Measurements from ENCODE around the gene UNC5CL.
"Not testable (repeated sequence)": the region's sequence is repeated elsewhere in the genome, so short reads cannot be mapped to it uniquely, and the experiment has no call there.

UNC5CL gene

GRCh38 chr6:41021832-41022231 lies 17.2 kb downstream of the UNC5CL start:
- H2BK120ac ChIP-seq (ENCODE audit: insufficient read depth, low read length, poor library complexity), result no peak overlapping the region
- H3K4me3 ChIP-seq (ENCODE audit: low read depth, low read length), result no peak overlapping the region
- no peaks in the 10 kb centered on the region for H3K4me1 ChIP-seq (ENCODE audit: control insufficient read depth in 1 of 2, insufficient read depth in 2 of 2, low read length in 2 of 2)
- no CpG with 5 or more reads among the region's 3 CpGs for WGBS (ENCODE audit: extremely low coverage, insufficient coverage, insufficient read length)
- no peak overlapping the region for H3K4me2 ChIP-seq (ENCODE audit: low read length)
- H2BK5ac ChIP-seq (ENCODE audit: low read depth, low read length, poor library complexity), result no peak overlapping the region
- no peaks in the 10 kb centered on the region for H3K79me2 ChIP-seq (ENCODE audit: control insufficient read depth, insufficient read depth, low read length, poor library complexity)
- H3K14ac ChIP-seq (ENCODE audit: low read length), result no peak overlapping the region
- no peak overlapping the region for H3K23ac ChIP-seq (ENCODE audit: low read length)
- no peak overlapping the region for H4K91ac ChIP-seq (ENCODE audit: low read depth, low read length)
- H2BK12ac ChIP-seq (ENCODE audit: low read length), result no peak overlapping the region
- no peak overlapping the region for H3K18ac ChIP-seq (ENCODE audit: low read length)
- no peak overlapping the region for H4K8ac ChIP-seq (ENCODE audit: low read depth, low read length)
- H3K27me3 ChIP-seq (ENCODE audit: insufficient read depth, low read length), result no peaks in the 10 kb centered on the region
- no peak overlapping the region for H4K12ac ChIP-seq (ENCODE audit: low read depth, low read length)
- H3K27ac ChIP-seq (ENCODE audit: low read depth, low read length), result no peak overlapping the region
- H3K9ac ChIP-seq (ENCODE audit: low read length), result no peak overlapping the region
- H2AFZ ChIP-seq (ENCODE audit: insufficient read depth, low read length, poor library complexity), result no peak overlapping the region
- peak in 1 of 2 donors; percentile 12 for DNase-seq
- H2AK5ac ChIP-seq (ENCODE audit: low read length), result no peak overlapping the region
- H3K36me3 ChIP-seq (ENCODE audit: control insufficient read depth in 1 of 2, insufficient read depth in 2 of 2, low read length in 2 of 2), result no peaks in the 10 kb centered on the region
- no peak overlapping the region for H3K4ac ChIP-seq (ENCODE audit: low read depth, low read length)
- no peaks in the 10 kb centered on the region for H3K9me3 ChIP-seq (ENCODE audit: insufficient read depth, low read depth, low read length)
- no peaks in the 10 kb centered on the region for H3K79me1 ChIP-seq (ENCODE audit: low read length)

- Histone ChIP-seq H3K9ac (ENCODE audit: low read length) (no peak overlapping the region), H3K4me2 (ENCODE audit: low read length) (no peak overlapping the region)
Measured at GRCh38 chr6:41017663-41018062, 21.4 kb downstream of the UNC5CL start.

DNA sequence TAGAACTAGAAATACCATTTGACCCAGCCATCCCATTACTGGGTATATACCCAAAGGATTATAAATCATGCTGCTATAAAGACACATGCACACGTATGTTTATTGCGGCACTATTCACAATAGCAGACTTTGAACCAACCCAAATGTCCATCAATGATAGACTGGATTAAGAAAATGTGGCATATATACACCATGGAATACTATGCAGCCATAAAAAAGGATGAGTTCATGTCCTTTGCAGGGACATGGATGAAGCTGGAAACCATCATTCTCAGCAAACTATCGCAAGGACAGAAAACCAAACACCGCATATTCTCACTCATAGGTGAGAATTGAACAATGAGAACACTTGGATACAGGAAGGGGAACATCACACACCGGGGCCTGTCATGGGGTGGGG lies 23.2 kb downstream of the UNC5CL start:
- no CpG with 5 or more reads among the region's 5 CpGs for WGBS (ENCODE audit: extremely low coverage, insufficient coverage, insufficient read length)
- H3K4me1 ChIP-seq (ENCODE audit: control insufficient read depth in 1 of 2, insufficient read depth in 2 of 2, low read length in 2 of 2); H4K91ac ChIP-seq (ENCODE audit: low read depth, low read length): not testable (repeated sequence)

More at GRCh38 chr6:41017663-41018062, 21.4 kb downstream of the UNC5CL start:
- Histone ChIP-seq H3K14ac (ENCODE audit: low read length) (no peak overlapping the region), H3K79me1 (ENCODE audit: low read length) (no peaks in the 10 kb centered on the region), H3K79me2 (ENCODE audit: control insufficient read depth, insufficient read depth, low read length, poor library complexity) (no peaks in the 10 kb centered on the region), H4K12ac (ENCODE audit: low read depth, low read length) (no peak overlapping the region), H2BK120ac (ENCODE audit: insufficient read depth, low read length, poor library complexity) (no peak overlapping the region), H3K23ac (ENCODE audit: low read length) (no peak overlapping the region), H4K91ac (ENCODE audit: low read depth, low read length) (no peak overlapping the region), H2AFZ (ENCODE audit: insufficient read depth, low read length, poor library complexity) (no peak overlapping the region), H3K36me3 (ENCODE audit: control insufficient read depth in 1 of 2, insufficient read depth in 2 of 2, low read length in 2 of 2) (no peaks in the 10 kb centered on the region), H4K8ac (ENCODE audit: low read depth, low read length) (no peak overlapping the region), H2BK12ac (ENCODE audit: low read length) (no peak overlapping the region), H3K4me3 (ENCODE audit: low read depth, low read length) (no peak overlapping the region), H2BK5ac (ENCODE audit: low read depth, low read length, poor library complexity) (no peak overlapping the region), H3K27ac (ENCODE audit: low read depth, low read length) (no peak overlapping the region), H3K4ac (ENCODE audit: low read depth, low read length) (no peak overlapping the region), H3K4me1 (ENCODE audit: control insufficient read depth in 1 of 2, insufficient read depth in 2 of 2, low read length in 2 of 2) (no peaks in the 10 kb centered on the region), H3K9me3 (ENCODE audit: insufficient read depth, low read depth, low read length) (peaks cover 2% of the 10 kb centered on the region), H3K27me3 (ENCODE audit: insufficient read depth, low read length) (no peaks in the 10 kb centered on the region), H2AK5ac (ENCODE audit: low read length) (no peak overlapping the region), H3K18ac (ENCODE audit: low read length) (no peak overlapping the region)
- WGBS (ENCODE audit: extremely low coverage, insufficient coverage, insufficient read length), result no CpG with 5 or more reads among the region's 1 CpG
- DNase-seq, result no peak

DNA sequence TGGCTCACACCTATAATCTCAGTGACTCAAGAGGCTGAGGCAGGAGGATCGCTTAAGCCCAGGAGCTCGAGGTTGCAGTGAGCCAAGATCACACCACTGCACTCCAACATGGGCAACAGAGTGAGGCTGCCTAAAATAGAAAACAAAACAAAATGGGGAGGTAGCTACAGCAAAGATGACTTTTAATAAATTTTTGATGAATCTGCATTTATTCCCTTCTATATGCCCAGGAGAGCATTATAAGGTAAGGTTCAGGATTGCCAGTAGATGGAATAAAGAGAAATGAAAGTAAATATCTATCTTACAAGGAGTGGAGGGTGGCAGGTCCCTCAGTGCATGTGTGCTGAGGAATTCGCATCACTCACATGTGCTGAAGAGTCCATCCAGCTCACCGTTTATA lies 24.2 kb downstream of the UNC5CL start:
- no peak overlapping the region for H3K4me2 ChIP-seq (ENCODE audit: low read length)
- no peaks in the 10 kb centered on the region for H3K27me3 ChIP-seq (ENCODE audit: insufficient read depth, low read length)
- no peak overlapping the region for H3K4me3 ChIP-seq (ENCODE audit: low read depth, low read length)
- H3K79me1 ChIP-seq (ENCODE audit: low read length), result no peaks in the 10 kb centered on the region
- peaks cover 2% of the 10 kb centered on the region for H3K9me3 ChIP-seq (ENCODE audit: insufficient read depth, low read depth, low read length)
- H3K4me1 ChIP-seq (ENCODE audit: control insufficient read depth in 1 of 2, insufficient read depth in 2 of 2, low read length in 2 of 2), result no peaks in the 10 kb centered on the region
- H2BK12ac ChIP-seq (ENCODE audit: low read length), result no peak overlapping the region
- H3K14ac ChIP-seq (ENCODE audit: low read length), result no peak overlapping the region
- no peak overlapping the region for H2AK5ac ChIP-seq (ENCODE audit: low read length)
- H2BK120ac ChIP-seq (ENCODE audit: insufficient read depth, low read length, poor library complexity), result no peak overlapping the region
- H3K9ac ChIP-seq (ENCODE audit: low read length), result no peak overlapping the region
- H2BK5ac ChIP-seq (ENCODE audit: low read depth, low read length, poor library complexity), result no peak overlapping the region
- H2AFZ ChIP-seq (ENCODE audit: insufficient read depth, low read length, poor library complexity), result no peak overlapping the region
- H3K4ac ChIP-seq (ENCODE audit: low read depth, low read length), result no peak overlapping the region
- no peaks in the 10 kb centered on the region for H3K36me3 ChIP-seq (ENCODE audit: control insufficient read depth in 1 of 2, insufficient read depth in 2 of 2, low read length in 2 of 2)
- DNase-seq, result no peak
- no peak overlapping the region for H4K8ac ChIP-seq (ENCODE audit: low read depth, low read length)
- H3K79me2 ChIP-seq (ENCODE audit: control insufficient read depth, insufficient read depth, low read length, poor library complexity), result no peaks in the 10 kb centered on the region
- H3K18ac ChIP-seq (ENCODE audit: low read length), result no peak overlapping the region
- no peak overlapping the region for H3K23ac ChIP-seq (ENCODE audit: low read length)
- no CpG with 5 or more reads among the region's 4 CpGs for WGBS (ENCODE audit: extremely low coverage, insufficient coverage, insufficient read length)
- H3K27ac ChIP-seq (ENCODE audit: low read depth, low read length), result no peak overlapping the region
- no peak overlapping the region for H4K12ac ChIP-seq (ENCODE audit: low read depth, low read length)
- no peak overlapping the region for H4K91ac ChIP-seq (ENCODE audit: low read depth, low read length)

More for the DNA sequence above, 23.2 kb downstream of the UNC5CL start:
- H3K79me1 ChIP-seq (ENCODE audit: low read length); H4K12ac ChIP-seq (ENCODE audit: low read depth, low read length); H3K9me3 ChIP-seq (ENCODE audit: insufficient read depth, low read depth, low read length); H3K36me3 ChIP-seq (ENCODE audit: control insufficient read depth in 1 of 2, insufficient read depth in 2 of 2, low read length in 2 of 2); H3K18ac ChIP-seq (ENCODE audit: low read length); H3K79me2 ChIP-seq (ENCODE audit: control insufficient read depth, insufficient read depth, low read length, poor library complexity); H3K4me3 ChIP-seq (ENCODE audit: low read depth, low read length); H4K8ac ChIP-seq (ENCODE audit: low read depth, low read length); H3K23ac ChIP-seq (ENCODE audit: low read length); H2AK5ac ChIP-seq (ENCODE audit: low read length); H3K27ac ChIP-seq (ENCODE audit: low read depth, low read length); H3K4ac ChIP-seq (ENCODE audit: low read depth, low read length); H2BK120ac ChIP-seq (ENCODE audit: insufficient read depth, low read length, poor library complexity); H3K4me2 ChIP-seq (ENCODE audit: low read length); H3K14ac ChIP-seq (ENCODE audit: low read length); H3K9ac ChIP-seq (ENCODE audit: low read length); H3K27me3 ChIP-seq (ENCODE audit: insufficient read depth, low read length); H2AFZ ChIP-seq (ENCODE audit: insufficient read depth, low read length, poor library complexity); DNase-seq; H2BK5ac ChIP-seq (ENCODE audit: low read depth, low read length, poor library complexity); H2BK12ac ChIP-seq (ENCODE audit: low read length): not testable (repeated sequence)

Data from trophoblast cell (in vitro differentiated cells and primary cell).